NCI-H345 treated with DMSO at 0.1 percent for 48 hours (cell line): ENCODE results near the gene CACNA1A.
"Not testable (repeated sequence)": the region's sequence is repeated elsewhere in the genome, so short reads cannot be mapped to it uniquely, and the experiment has no call there.

ENCODE experiments used
- DNase-seq: peaks from one replicate; lab custom pipeline; 2025; ENCODE audit not compliant: unreplicated experiment; lab: John Stamatoyannopoulos, UW

Gene CACNA1A

DNA sequence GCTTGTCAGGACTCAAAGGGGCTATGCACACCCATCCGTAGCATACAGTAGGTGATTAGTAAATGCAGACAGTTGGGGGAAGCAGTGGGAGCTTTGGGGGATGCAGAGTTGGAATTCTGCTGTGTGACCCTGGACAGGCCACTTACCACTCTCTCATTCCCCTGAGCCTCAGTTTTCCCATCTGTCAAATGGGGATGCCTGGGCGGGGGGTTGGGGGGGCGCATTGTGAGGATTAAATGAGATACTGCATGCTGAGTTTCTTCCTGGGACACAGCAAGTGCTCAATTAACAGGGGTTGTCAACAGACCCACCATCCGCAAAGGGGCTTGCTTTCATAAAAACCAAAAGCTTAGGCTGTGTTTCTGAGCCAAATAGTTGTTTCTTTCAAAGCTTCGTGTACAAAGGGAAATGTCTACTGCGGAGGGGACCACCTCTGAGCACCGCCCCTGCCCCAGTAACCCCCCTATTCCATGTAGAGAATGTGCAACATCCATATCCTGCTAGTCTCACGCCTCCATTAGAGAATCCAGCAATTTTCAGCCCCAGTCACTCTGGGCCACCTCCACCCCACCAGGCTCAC is 223.7 kb downstream of the CACNA1A start:
- DNase-seq = no peak

DNA sequence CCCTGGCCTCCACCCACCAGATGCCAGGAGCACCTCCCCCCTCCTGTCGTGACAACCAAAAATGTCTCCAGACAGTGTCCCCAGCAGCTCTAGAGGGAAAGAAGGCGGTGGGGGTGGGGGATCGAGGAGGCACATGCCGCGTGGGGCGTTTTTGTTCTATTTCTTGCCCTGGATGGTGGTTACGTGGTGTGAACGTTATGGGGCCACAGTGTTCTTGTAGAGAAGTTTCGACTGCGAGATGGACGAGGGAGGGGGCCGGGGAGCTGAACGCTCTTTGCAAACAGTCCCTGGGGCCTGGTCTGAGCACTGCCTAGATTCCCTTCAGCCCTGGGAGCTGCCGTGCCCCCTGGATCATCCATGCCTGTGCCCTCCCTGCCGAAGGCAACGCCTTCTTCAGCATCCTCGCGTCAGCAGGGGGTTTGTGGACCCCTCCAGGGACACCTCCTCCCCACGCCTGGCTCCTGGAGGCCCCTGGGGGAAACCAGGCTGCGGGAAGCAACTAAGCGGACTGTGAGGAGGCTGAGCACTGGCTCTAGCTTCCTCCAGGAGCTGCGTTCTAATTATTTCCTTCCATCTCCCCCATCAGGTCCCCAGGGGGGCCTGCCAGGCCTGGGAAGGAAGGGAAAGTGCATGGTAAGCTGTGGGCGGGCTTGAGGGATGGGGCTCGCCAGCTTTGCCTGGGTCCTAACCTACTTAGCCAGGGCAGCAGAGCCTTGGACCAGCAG is 224.6 kb downstream of the CACNA1A start:
- DNase-seq = no peak

DNA sequence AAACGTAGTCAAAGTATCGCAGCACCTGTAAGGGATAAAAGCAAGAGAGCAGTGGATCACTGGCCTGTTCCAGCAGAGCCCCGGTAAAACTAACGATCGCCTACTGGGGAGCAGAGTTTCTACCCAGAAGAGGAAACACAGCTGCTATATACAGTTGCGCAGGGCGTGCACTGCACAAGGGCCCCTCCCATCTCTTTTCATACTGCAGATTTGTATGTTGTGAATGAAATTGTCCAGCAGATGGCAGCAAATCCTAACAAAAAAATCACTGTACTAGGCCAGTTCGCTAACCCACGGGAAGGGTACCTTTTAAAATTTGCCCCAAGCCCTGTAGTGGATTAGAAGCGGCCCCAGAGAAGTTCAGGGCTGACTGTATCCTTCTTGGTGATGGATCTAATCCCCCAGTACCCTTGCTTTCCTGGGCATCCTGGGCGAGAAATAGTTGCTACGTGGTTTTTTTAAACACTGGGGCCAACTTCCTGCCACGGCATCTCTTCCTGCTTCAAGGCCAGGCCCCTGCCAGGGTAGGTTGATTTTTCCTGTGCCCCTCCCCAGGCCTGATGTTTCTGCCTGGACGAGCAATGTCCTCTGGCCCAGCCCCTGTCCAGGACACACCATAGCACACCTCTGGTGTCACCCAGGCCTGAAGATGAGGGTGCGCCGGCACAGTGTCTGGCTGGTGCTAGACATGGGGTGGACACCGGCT is 229.0 kb downstream of the CACNA1A start:
- DNase-seq = no peak

DNA sequence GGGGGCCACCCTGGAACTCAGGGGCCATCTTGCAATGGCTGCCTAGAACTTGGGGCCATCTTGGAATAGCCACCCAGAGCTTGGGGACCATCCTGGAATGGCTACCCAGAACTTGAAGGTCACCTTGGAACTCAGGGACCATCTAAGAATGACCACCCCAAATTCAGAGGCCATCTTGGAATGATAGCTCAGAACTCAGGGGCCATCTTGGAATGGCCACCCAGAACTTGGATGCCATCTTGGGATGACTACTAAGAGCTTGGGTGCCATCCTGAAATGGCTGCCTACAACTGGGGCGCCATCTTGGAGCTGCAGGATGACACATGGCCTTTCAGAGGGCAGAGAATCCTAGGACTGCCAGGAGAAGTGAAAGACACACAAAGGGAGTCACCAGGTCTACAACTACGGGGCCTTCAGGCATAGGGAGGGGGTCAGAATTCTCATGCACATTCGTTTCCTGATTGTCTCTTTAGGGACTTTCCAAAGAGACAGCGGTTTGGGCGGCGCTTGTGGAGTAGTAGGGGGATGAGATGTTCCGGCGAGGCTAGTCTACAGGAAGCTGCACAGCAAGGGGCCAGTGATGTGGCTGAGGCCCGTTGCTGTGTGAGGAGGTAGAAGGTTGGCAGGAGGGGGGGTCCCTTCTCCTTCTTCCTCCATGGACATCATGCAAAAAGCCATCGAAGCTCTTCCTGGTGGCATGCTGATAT is 231.1 kb downstream of the CACNA1A start:
- no peak for DNase-seq

DNA sequence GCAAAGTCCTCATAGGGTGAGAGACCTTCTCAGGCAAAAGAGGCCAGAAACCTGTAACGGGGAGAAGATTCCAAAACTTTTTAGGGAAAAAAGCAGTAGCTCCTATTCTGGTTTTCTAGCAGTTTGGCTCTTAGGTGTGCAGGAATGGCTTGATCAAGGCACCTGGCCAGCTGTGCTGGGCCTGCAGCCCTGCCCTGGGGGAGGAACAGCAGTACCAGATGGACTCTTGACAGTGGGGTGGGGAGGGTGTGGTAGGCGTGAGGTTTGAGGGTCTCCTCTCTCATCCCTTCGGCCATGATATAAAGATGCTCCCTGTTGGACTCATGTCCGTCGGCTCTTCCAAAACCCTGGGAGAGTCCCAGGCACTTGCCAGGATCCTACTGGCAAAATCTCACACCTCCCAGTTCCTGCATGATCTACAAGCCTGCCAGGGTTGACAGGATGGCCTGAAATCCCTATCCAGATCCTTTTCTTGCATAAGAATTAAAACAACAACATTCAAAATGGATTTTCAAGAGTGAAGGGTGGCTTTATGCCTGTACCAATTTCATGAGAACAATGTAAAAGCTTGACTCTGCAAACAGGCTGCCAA is 235.7 kb downstream of the CACNA1A start:
- no peak for DNase-seq

DNA sequence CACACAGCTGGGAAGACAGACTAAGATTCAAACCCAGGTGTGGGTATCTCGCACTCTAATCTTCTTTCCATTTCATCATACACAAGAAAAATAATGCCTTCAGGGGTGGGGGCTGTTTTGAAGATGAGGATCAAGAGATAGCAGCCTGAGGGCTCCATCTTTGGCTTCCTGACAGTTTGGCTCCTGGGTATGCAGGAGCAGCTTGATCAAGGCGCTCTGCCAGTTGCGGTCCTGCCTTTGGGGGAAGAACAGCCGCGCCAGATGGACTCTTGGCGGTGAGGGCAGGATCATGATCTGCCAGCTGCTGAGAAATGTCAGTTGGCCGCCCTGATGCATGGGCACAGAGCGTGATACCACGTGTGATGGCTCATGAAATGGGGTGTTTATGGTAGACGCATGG is 236.9 kb downstream of the CACNA1A start:
- no peak for DNase-seq

DNA sequence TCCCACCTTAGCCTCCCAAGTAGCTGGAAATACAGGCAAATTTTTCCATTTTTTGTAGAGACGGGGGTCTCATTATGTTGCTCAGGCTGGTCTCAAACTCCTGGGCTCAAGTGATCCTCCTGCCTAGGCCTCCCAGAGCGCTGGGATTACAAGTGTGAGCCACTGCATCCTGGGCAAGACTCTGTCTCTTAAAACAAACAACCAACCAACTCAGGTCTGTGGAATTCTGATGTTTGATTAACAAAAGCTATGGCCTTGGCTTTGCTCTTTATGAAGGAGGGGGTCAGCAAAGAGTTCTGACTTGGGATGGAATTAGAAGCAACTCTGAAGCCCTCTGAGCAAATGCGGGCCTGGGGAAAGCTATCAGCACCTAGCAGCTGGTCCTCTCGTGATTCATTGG is 238.4 kb downstream of the CACNA1A start:
- no peak for DNase-seq

DNA sequence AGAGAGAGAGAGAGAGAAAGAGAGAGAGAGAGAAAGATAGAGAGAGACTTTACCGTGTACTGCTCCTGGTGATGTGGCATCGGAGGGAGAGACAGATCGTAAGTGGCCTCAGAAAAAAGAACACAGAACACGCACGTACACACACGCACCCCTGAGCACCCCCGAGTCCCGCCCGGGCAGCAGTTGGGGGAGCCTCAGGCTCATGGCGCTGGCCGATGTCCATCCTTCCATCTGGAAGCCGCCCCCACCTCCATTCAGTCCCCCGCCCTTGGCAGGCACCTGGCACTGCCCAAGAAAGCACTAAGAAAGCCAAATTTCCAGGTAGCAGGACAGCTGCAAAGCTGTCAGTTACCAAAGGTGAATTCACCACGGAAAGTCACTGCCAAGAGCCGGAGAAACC is 239.1 kb downstream of the CACNA1A start:
- no peak for DNase-seq

DNA sequence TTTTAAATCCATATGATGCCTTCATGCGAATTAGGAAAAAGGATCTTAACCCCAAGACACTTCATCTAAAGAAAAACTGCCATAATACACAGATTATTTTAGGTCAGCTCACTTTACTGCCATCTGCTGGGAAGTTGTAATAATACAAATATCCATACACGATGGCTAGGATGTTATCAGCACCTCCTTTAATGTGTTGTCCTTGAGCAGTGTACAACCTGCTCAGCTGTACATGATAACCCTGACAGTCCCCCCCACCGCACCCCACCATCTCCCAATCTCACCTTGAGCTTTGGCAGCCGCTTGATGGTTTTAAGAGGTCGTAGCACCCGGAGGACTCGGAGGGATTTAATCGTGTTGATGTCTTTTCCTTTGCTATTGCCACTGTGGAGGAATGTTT is 243.8 kb downstream of the CACNA1A start:
- DNase-seq = no peak

DNA sequence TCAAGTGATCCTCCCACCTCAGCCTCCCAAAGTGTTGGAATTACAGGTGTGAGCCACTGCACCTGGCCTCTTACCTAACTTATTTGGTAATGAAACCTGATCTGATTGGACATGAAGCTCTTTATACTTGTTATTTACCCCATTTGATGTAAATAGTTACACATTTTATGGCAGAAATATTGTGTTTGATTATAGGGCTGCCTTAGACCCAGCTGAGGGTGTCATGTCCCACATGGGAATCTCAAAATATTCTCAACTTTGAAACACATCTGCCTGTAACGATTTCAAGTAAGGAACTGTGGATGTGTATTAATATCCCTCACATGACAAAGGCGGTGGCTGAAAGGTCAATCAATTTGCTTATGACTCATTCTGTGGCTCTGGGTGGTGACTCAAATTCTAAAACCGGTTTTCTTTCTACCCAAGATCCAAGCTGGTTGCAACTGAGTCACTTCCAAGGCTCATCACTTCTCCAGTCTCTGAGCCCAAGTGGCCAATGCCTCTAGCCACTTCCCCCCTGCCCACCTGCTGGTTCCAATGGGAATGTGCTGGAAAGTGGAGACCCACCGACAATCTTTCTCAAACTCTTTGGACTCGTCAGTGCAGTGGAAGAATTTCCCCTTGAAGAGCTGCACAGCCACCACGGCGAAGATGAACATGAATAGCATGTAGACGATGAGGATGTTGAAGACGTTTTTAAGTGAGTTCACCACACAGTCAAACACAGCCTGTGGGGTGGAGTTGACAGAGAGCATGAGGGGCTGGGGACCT is 245.2 kb downstream of the CACNA1A start:
- DNase-seq = no peak

DNA sequence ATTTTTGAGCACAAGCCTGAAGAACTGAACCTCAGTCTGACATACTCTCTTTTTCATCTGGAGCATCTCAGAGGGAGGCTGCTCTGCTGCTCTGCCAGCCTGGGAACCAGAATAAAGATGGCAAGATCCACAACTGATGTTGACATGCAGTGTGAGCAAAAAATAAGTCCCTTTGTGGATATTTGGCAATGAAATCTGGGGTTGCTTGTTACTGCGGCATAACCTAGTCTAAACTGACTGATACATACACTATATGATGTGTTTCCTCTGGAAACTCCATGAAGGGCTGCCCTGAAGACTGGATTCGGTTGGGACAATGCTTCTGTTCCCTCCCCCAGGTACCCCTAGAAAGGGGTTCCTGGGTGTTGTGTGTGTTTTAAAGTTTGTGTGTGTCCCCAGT is 249.4 kb downstream of the CACNA1A start:
- no peak for DNase-seq

DNA sequence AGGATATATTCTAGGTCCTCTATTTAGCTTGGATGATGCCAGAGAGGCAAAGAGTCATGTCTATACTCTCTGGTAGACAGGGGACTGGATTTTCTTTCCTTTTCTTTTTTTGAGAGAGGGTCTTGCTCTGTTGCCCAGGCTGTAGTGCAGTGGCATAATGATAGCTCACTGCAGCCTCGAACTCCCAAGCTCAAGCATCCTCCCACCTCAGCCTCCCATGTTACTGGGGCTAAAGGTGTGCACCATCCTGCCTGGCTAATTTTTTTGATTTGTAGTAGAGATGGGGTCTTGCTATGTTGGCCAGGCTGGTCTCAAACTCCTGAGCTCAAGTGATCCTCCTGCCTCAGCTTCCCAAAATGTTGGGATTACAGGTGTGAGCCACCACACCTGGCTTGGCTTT is 249.9 kb downstream of the CACNA1A start:
- not testable (repeated sequence) for DNase-seq

DNA sequence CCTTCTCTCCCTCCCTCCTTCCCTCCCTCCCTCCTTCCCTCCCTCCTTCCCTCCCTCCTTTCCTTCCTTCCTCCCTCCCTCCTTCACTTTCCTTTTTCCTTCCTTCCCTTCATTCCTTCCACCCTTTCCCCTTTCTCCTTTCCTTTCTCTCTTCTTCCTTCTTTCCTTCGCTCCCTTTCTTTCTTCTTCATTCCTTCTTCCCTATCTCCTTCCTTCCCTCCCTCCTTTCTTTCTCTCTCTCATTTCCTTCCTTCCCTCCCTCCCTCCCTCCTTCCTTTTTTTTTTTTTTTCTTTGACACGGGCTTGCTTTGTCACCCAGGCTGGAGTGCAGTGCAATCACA is 250.6 kb downstream of the CACNA1A start:
- no peak for DNase-seq

DNA sequence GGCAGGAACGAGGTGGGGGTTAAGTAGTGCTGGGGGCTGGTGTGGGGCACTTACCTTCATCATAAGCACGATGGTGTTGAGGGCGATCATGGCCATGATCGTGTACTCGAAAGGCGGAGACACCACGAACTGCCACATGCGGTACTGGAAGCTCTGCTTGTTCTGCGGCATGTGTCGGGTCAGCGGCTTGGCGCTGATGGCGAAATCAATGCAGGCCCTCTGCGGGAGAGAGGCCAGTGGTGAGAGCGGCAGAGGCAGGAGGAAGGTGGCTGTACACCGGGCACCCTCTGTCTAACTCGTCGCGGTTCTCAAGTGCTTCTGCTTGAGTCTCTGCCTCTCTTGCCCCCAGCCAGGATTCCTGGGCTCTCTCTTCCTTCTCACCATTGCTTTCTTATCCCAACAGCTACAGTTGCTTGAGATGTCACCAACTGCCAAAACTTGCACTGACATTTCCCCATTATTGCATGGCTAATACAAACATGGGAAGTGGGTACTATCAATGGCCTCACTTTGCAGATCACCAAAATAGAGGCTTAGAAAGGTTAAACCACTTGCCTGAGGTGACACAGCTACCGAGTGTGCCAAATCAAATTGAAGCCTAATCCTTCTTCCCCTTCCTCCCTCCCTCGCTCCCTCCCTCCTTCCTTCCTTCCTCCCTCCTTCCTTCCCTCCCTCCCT is 251.1 kb downstream of the CACNA1A start:
- no peak for DNase-seq

DNA sequence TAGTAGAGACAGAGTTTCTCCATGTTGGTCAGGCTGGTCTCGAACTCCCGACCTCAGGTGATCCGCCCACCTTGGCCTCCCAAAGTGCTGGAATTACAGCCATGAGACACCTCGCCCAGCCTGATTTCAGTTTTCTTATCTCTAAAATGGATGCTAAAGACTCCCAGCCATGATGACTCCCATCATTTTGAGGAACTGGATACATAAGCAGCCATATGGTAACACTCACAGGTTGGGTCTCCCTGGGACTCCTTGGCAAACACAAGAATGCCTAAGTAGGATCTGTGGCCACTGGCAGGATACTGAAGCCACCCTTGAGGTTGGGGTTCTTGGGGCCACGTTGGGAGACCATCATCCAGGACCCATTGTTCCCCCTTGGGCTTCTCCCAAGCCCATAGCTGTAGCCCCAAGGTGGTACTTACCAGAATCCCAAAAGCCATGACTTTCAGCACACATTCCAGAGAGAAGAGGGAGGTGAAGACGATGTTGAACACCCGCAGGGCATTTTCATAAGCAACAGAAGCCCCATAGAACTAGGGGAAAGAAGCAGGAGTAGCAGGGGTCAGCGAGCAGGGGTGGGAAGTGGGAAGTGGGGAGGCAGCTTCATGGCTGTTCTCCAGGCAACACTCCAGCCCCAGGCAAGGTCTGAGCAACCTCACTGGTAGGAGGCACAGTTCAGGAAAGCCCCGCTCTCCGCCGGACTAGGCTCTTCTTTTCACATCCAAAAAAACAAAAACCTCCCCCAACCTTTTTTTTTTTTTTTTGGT is 253.5 kb downstream of the CACNA1A start:
- DNase-seq = no peak

DNA sequence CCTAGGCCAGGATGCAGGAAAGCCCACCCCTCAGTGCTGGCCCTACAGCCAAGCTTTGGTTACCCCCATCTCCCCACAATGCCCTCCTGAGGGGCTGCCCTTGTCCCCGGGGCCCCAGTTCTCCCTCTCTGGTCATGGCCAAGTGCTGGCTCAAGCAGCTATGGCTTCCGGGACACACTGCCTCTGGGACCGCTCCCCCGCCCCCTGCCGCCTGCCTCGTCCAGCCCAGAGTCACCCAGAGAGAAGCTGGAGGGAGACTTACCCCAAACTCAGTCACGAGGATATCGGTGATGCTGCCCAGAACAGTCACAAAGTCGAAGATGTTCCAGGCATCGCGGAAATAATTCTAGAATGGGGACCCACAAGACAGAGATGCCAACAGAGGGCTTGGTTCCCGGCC is 261.4 kb downstream of the CACNA1A start:
- DNase-seq = no peak

DNA sequence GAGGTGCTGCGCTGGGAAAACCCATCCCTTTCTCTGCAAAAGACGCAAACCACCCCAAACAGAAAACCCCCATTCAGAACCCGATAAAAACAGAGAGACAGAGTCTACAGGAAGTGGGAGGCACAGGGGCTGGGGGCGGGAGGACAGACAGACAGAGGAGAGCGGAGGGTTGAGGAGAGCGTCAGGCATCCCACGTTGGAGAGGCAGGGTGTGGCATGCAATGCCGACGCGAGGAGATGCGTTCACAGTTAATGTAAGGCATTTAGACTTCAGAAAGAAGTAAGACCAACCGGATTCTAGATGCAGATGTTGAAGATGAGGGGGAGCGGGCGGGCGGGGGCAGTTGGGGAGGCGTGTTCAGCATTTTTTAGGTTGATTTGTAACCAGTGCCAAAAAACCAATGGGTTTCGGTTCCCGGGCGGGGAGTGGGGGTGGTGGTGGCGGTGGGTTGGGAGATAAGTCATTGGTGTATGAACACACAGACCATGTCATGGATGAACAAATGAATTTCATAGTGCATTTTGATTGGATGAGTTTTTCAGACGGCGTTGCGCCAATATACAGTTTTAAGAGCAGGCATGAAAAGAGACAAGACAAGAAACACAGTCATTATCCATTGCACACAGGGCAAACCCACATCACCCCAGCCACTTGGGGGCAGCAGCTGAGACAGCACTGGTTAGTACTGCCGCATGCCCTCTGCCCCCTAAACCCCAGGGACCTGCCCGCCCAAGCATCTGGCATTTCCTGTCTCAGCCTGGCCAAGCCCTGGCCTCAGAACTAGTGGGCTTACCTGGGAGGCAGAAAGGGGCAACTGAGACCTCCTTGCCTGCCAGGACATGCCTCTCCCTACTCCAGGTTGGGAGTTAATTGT is 264.8 kb downstream of the CACNA1A start:
- no peak for DNase-seq

DNA sequence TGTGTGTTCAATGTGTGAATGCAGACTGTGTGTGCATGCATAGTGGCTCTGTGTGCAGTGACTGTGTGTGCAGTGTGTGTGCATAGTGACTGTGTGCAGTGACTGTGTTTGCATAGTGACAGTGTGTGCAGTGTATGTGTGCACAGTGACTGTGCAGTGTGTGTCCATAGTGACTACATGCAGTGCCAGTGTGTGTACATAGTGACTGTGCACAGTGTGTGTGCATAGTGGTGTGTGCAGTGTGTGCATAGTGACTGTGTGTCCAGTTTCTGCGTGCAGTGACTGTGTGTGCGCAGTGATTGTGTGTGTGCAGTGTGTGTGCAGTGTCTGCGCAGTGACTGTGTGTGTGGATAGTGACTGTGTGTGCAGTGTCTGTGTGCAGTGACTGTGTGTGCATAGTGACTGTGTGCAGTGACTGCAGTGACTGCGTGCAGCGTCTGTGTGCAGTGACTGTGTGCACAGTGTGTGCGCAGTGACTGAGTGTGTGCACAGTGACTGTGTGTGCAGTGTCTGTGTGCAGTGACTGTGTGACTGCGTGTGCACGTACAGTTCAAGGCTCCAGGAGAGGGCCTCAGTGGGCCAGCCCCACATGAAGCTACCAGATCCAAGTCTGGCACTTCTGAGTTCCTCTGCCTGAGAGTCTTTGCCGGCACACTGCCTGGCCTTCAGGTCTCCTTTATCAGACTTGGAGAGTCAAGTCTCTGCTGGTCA is 265.8 kb downstream of the CACNA1A start:
- no peak for DNase-seq
